ENCODE results near the gene PBX1.

DNA sequence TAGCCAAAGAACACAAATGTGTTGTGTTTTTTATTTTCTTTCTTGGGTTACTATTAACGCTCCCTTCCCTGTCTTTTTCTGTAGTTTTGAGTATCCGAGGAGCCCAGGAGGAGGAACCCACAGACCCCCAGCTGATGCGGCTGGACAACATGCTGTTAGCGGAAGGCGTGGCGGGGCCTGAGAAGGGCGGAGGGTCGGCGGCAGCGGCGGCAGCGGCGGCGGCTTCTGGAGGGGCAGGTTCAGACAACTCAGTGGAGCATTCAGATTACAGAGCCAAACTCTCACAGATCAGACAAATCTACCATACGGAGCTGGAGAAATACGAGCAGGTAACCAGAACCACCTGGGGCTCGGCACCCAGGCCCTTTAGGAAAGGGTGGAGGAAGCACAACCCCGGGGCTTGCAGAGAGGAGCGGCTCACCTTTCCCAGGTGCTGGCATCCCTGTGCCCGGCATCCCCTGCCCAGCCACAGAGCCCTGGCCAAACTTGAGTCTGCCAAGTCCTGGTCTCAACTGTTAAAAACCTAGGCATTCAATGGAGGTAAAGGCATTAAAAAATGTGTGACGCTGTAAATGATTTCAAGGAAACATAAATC is 233.5 kb downstream of the PBX1 start:
- TF ChIP-seq, protein P1, sequence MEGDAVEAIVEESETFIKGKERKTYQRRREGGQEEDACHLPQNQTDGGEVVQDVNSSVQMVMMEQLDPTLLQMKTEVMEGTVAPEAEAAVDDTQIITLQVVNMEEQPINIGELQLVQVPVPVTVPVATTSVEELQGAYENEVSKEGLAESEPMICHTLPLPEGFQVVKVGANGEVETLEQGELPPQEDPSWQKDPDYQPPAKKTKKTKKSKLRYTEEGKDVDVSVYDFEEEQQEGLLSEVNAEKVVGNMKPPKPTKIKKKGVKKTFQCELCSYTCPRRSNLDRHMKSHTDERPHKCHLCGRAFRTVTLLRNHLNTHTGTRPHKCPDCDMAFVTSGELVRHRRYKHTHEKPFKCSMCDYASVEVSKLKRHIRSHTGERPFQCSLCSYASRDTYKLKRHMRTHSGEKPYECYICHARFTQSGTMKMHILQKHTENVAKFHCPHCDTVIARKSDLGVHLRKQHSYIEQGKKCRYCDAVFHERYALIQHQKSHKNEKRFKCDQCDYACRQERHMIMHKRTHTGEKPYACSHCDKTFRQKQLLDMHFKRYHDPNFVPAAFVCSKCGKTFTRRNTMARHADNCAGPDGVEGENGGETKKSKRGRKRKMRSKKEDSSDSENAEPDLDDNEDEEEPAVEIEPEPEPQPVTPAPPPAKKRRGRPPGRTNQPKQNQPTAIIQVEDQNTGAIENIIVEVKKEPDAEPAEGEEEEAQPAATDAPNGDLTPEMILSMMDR (IDR thresholded peaks at IDR 0.05; ENCODE audit: low read depth, low read length, missing input control) = no peak
- no peak for TF ChIP-seq GABPA (IDR thresholded peaks at IDR 0.05 in 1 of 2, conservative IDR thresholded peaks at IDR 0.05 in 1 of 2)
- TF ChIP-seq, protein P2, sequence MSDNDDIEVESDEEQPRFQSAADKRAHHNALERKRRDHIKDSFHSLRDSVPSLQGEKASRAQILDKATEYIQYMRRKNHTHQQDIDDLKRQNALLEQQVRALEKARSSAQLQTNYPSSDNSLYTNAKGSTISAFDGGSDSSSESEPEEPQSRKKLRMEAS (IDR thresholded peaks at IDR 0.05) = no peak
- TF ChIP-seq, protein P3, sequence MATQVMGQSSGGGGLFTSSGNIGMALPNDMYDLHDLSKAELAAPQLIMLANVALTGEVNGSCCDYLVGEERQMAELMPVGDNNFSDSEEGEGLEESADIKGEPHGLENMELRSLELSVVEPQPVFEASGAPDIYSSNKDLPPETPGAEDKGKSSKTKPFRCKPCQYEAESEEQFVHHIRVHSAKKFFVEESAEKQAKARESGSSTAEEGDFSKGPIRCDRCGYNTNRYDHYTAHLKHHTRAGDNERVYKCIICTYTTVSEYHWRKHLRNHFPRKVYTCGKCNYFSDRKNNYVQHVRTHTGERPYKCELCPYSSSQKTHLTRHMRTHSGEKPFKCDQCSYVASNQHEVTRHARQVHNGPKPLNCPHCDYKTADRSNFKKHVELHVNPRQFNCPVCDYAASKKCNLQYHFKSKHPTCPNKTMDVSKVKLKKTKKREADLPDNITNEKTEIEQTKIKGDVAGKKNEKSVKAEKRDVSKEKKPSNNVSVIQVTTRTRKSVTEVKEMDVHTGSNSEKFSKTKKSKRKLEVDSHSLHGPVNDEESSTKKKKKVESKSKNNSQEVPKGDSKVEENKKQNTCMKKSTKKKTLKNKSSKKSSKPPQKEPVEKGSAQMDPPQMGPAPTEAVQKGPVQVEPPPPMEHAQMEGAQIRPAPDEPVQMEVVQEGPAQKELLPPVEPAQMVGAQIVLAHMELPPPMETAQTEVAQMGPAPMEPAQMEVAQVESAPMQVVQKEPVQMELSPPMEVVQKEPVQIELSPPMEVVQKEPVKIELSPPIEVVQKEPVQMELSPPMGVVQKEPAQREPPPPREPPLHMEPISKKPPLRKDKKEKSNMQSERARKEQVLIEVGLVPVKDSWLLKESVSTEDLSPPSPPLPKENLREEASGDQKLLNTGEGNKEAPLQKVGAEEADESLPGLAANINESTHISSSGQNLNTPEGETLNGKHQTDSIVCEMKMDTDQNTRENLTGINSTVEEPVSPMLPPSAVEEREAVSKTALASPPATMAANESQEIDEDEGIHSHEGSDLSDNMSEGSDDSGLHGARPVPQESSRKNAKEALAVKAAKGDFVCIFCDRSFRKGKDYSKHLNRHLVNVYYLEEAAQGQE (IDR thresholded peaks at IDR 0.05) = no peak
- no peak for TF ChIP-seq EGR1 (IDR thresholded peaks at IDR 0.05; ENCODE audit: low read depth in 2 of 2)
- TF ChIP-seq SP1 (IDR thresholded peaks at IDR 0.05) = no peak
- no peak for TF ChIP-seq FOXA1 (IDR thresholded peaks at IDR 0.05)
- TF ChIP-seq, protein P4, sequence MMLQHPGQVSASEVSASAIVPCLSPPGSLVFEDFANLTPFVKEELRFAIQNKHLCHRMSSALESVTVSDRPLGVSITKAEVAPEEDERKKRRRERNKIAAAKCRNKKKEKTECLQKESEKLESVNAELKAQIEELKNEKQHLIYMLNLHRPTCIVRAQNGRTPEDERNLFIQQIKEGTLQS (IDR thresholded peaks at IDR 0.05) = no peak
